Islet of Langerhans (tissue), 1 donor: Measurements from ENCODE around the gene ARRDC4.
"Not testable (repeated sequence)": the region's sequence is repeated elsewhere in the genome, so short reads cannot be mapped to it uniquely, and the experiment has no call there.

Experiments
- FAIRE-seq: peaks from one replicate; lab custom pipeline; 2011; peaks lifted over from hg19 to GRCh38; lab: Jason Lieb, UNC

The ARRDC4 gene

GRCh38 chr15:97966924-97967620 lies 6.6 kb downstream of the ARRDC4 start:
- peak; percentile 95 for FAIRE-seq

GRCh38 chr15:97967881-97968280 lies 7.4 kb downstream of the ARRDC4 start:
- FAIRE-seq: no peak

- no peak for FAIRE-seq
These were observed 7.9 kb downstream of the ARRDC4 start for GRCh38 chr15:97968380-97968779.

- peak; percentile 60 for FAIRE-seq
These were observed 11.9 kb downstream of the ARRDC4 start for GRCh38 chr15:97972366-97972765.

GRCh38 chr15:97976129-97976528 lies 15.6 kb downstream of the ARRDC4 start:
- no peak for FAIRE-seq

GRCh38 chr15:97976766-97977503 lies 16.4 kb downstream of the ARRDC4 start:
- peak; percentile 49 for FAIRE-seq

GRCh38 chr15:97977734-97978133 lies 17.2 kb downstream of the ARRDC4 start:
- FAIRE-seq: peak; percentile 98

- peak; percentile 9 for FAIRE-seq
These were observed 18.1 kb downstream of the ARRDC4 start for GRCh38 chr15:97978401-97979139.

GRCh38 chr15:97979140-97979520 lies 18.6 kb downstream of the ARRDC4 start:
- FAIRE-seq: no peak

- no peak for FAIRE-seq
These were observed 20.6 kb downstream of the ARRDC4 start for GRCh38 chr15:97981058-97981457.

GRCh38 chr15:97981758-97982157 lies 21.3 kb downstream of the ARRDC4 start:
- FAIRE-seq: no peak

- FAIRE-seq: no peak
These were observed 23.7 kb downstream of the ARRDC4 start for GRCh38 chr15:97984157-97984556.

- not testable (repeated sequence) for FAIRE-seq
These were observed 25.5 kb downstream of the ARRDC4 start for GRCh38 chr15:97985979-97986378.

- FAIRE-seq: no peak
These were observed 26.3 kb downstream of the ARRDC4 start for GRCh38 chr15:97986781-97987180.

GRCh38 chr15:97989299-97989698 lies 28.8 kb downstream of the ARRDC4 start:
- FAIRE-seq: no peak

- no peak for FAIRE-seq
These were observed 31.6 kb downstream of the ARRDC4 start for GRCh38 chr15:97991972-97992541.

GRCh38 chr15:97992823-97993222 lies 32.3 kb downstream of the ARRDC4 start:
- FAIRE-seq: no peak

GRCh38 chr15:97993310-97993738 lies 32.8 kb downstream of the ARRDC4 start:
- no peak for FAIRE-seq

GRCh38 chr15:97994236-97994635 lies 33.7 kb downstream of the ARRDC4 start:
- no peak for FAIRE-seq

- no peak for FAIRE-seq
These were observed 34.7 kb downstream of the ARRDC4 start for GRCh38 chr15:97995192-97995591.

- FAIRE-seq: peak; percentile 49
These were observed 35.5 kb downstream of the ARRDC4 start for GRCh38 chr15:97995881-97996603.
